HG02798 (cell line): ENCODE results near the gene NTN4.
"Not testable (repeated sequence)": the region's sequence is repeated elsewhere in the genome, so short reads cannot be mapped to it uniquely, and the experiment has no call there.

Experiments
- ATAC-seq: cut with Tn5 transposase; IDR thresholded peaks from one replicate; pipeline ENCODE4 v1.9.1; 2021; ENCODE audit warnings: mild to moderate bottlenecking; ENCODE audit not compliant: unreplicated experiment, poor library complexity

Gene NTN4

GRCh38 chr12:95790033-95790916, at the start of gene NTN4:
TSS of gene NTN4 (minus strand) at chr12:95790764. CDS start at chr12:95790309, 455 bp downstream.
- peak; percentile 68 for ATAC-seq

GRCh38 chr12:95838125-95838524, 47.6 kb upstream of the NTN4 start:
- no peak for ATAC-seq

- ATAC-seq: no peak
Measured at GRCh38 chr12:95837240-95838038, 46.9 kb upstream of the NTN4 start.

- no peak for ATAC-seq
Measured at GRCh38 chr12:95836630-95837239, 46.2 kb upstream of the NTN4 start.

GRCh38 chr12:95836185-95836609, 45.6 kb upstream of the NTN4 start:
- no peak for ATAC-seq

- ATAC-seq: no peak
Measured at GRCh38 chr12:95834572-95834971, 44.0 kb upstream of the NTN4 start.

GRCh38 chr12:95830335-95831089, 39.9 kb upstream of the NTN4 start:
- ATAC-seq: no peak

- no peak for ATAC-seq
Measured at GRCh38 chr12:95829395-95829794, 38.8 kb upstream of the NTN4 start.

- ATAC-seq: no peak
Measured at GRCh38 chr12:95820096-95820703, 29.6 kb upstream of the NTN4 start.

- ATAC-seq: no peak
Measured at GRCh38 chr12:95815632-95816212, 25.2 kb upstream of the NTN4 start.

- not testable (repeated sequence) for ATAC-seq
Measured at GRCh38 chr12:95812155-95812554, 21.6 kb upstream of the NTN4 start.

GRCh38 chr12:95810411-95810810, 19.8 kb upstream of the NTN4 start:
- ATAC-seq: no peak

GRCh38 chr12:95809000-95809680, 18.6 kb upstream of the NTN4 start:
- no peak for ATAC-seq

- ATAC-seq: no peak
Measured at GRCh38 chr12:95808146-95808545, 17.6 kb upstream of the NTN4 start.

GRCh38 chr12:95805864-95806671, 15.5 kb upstream of the NTN4 start:
- ATAC-seq: no peak

- ATAC-seq: no peak
Measured at GRCh38 chr12:95804291-95804690, 13.7 kb upstream of the NTN4 start.

- no peak for ATAC-seq
Measured at GRCh38 chr12:95803817-95804216, 13.3 kb upstream of the NTN4 start.
